GM19328 (cell line): ENCODE results near the gene CALML3.
"Not testable (repeated sequence)": the region's sequence is repeated elsewhere in the genome, so short reads cannot be mapped to it uniquely, and the experiment has no call there.

Experiments
- ATAC-seq: cut with Tn5 transposase; IDR thresholded peaks from one replicate; pipeline ENCODE4 v1.9.1; 2021; ENCODE audit warnings: mild to moderate bottlenecking, moderate library complexity; ENCODE audit not compliant: unreplicated experiment

Gene CALML3

DNA sequence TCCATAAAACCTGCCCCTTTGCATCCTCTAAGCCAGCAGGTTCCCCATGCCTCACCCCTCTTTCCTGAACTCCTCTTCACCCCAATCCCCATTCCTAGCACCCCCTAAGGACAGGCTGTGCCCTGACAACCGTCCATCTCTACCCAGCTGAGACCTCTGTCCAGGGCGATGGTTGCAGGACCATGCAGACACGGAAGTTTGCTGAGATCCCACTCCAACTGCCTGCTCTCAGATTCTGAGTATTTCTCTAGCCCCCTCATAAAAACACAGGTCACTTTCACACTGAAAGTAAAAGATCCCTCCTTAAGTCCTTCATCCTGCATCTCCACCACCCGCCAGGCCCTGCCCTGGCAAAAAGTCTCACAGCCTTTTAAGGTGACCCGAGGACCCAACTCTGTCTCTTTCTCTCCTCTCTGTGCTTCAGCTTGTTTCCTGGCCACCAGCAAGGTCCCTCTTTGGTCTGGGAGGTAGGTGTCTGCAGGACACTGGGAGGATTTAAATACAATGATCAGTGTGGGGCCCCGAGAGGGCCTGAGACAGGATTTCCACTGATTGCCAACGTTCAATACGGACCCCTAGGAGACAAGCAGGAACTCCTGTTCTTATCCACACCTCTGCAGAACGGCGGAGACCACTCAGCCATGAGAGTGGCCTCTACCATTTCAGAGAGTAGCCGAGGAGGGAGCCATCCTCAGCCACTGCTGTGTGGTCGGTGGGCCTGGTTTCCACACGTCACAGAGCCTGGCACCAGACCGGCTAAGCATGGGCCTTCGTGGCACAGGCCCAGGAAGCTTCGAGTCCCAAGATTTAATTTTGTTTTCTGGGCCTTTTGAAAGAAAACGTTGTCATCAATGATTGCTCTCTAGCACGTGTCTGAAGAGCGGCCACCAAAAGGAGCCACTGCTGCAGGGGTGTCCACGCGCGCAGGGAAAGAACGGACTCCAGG lies 27.9 kb downstream of the CALML3 start:
- ATAC-seq, result no peak

DNA sequence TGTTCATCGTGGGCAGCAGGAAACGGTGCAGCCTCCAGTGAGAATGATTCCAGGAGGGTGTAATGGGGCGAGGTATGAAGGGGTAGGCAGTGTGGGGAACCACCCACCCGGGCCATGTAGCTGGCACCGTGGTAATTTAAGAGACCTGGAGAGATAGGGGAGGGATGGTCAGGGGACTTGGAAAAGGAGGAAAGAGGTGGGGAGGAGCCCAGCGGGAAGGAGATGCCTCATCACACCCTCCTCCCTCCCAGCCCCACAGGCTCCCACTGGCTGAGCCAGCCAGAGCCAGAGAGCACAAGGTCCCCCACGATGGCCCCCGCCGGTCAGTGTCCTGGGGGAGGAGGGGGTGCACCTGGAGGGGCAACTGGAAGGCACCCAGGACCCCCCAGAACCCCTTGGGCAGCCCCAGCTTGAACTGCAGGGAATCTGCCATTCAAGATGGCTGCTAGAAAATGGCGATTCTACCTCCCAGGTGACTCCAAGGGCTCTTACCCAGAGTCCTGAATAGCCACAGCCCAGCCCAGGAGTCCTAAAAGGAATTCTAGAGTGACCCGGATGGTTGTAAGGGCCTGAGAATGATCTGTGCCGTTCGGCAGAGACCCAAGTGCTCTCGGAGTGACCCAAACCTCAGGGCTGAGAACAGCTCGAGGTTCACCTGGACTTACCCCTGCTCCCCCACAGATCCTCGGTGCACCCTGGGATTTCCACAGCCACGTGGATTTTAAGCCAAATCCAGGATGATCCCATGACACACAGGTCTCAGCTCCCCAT lies 28.8 kb downstream of the CALML3 start:
- no peak for ATAC-seq

DNA sequence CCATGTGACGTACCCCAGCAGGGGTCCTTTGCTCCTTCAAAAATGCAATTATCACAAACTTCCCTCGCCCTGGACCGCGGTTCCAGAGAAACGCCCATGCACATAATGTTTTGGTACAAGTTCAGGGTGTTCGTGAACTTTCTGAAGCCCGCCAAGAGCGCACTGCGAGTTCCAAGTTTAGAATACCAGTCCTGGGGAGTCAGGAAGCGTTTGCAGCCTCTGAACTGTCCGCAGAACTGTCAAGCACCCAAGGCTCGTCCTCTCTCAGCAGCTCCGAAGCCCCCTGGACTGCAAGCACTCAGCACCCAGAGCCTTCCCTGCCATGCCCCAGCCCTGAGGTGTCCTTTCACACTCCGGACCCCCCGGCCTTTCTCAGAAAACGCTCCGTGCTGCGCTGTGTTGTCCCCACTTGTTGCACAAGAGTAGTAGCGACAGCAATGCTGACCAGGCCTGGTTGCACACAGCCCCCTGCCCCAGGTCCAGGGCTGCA lies 30.3 kb downstream of the CALML3 start:
- ATAC-seq, result no peak

DNA sequence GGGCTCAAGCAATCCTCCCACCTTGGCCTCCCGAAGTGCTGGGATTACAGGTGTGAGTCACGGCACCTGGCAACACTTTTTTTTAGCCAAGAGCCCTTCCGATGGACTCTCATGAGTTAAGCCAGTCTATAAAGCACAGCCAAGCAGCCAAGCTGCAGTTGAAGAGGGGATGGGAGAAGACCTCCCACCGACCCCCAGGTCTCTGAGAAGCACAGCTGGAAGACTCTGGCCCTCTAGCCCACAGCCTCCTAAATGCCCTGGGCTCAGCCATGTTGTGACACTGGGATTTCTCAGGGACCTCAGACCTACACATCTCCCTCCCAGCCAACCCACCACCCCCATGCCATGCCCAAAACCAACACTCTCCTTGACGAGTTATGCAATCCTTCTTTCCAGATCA lies 31.1 kb downstream of the CALML3 start:
- no peak for ATAC-seq

DNA sequence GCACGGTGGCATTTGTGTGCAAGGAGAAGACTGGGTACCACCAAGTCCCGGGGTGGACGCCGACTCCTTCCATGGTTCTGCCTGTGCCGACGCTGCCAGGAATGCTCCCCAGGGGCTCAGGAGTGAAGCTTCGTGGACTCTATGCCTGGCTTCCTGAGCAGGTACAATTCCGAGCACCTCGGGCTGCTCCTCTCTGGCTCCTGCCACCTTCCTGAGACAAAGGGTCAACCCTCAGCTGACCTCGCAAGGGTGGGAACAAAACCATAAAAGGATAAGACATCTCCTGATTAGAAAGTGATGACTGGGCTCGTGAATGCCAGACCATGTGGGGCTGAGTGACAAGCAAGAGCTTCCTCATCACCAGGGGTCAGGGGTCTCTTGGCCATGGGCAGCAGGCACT lies 31.8 kb downstream of the CALML3 start:
- ATAC-seq, result no peak

DNA sequence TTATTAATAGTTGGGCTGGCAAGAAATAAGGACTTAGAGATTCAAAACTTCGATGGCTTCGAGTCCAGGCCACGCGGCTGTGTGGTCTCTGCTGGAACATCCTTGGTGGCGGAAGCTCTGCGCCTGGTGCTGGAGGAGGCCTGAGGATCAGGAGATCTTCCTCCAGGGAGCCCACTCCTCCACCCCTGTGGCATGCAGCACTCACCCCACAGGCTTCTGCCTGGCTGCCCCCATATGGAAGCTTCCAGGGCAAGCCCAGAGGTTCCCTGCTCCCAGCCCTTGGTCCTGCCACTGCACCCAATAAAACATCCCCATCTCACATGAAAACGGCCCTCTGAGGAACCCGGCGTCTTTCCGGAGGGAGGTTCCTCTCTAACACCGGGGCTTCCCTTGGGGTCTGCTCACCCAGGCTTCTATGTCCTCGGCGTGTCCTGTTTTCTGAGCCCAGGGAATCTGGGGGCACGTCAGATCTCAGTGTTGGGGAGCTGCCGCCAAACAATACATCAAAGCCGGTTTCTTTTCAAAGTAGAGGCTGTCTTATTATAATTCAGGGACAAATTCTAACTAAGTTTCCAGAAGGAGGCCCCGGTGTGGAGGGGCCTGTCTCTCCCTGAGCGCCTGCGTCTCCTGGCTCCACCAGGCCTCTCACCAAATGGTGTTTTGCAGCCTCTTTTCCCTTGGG lies 32.4 kb downstream of the CALML3 start:
- no peak for ATAC-seq

DNA sequence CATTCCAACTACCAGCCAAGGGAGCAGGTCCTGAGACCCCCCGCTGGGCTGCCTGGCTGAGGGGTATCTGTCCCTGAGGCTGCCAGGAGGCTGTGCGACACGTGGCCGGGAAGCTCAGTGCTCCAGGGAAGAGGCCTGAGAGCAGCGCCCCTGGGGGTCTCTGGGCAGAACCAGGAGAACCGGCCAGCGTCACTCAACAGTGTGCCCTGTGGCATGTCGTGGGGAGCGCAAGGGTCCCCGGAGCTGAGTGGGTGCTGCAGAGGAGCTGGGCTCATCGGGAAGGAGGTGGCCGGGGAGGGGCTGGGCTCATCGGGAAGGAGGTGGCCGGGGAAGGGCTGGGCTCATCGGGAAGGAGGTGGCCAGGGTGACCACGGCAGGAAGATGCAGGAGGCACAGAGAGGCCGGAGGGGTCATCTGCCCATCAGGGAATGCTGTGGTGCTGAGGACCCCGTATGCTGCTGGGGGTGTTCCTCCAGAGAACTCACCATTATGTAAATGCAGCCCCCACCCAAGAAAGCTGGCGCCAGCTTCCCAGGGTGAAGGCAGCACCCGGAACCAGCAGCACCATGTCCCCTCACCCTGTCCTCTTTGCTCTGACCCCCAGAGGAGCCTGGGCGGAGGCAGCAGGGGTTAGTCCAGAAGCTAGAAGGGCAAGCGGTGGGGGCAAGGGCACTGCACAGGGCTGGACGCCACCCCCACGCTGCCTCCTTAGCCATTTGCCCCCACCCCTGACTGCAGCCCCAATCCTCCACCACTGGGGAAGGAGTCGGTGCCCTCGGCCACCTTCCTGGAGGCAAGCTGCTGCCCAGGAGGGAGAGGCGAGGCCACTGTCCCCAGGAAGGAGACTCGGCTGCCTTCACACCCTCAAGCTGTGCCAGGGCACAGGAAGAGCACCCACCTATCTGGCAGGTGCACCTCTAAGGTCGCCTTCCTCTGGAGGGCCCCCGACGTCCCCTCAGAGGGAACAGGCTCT lies 33.3 kb downstream of the CALML3 start:
- ATAC-seq, result no peak

DNA sequence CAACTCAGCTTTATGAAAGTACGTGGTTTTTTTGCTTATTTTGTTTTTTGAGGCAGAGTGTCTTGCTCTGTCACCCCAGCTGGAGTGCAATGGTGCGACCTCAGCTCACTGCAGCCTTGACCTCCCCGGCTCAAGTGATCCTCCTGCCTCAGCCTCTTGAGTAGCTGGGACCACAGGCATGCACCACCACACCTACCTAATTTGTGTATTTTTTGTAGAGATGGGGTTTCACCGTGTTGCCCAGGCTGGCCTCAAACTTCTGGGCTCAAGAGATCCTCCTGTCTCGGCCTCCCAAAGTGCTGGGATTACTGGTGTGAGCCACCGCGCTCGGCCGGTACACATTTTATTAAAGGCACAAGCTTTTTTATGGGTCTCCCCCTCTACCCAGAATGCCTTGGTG lies 34.3 kb downstream of the CALML3 start:
- not testable (repeated sequence) for ATAC-seq

DNA sequence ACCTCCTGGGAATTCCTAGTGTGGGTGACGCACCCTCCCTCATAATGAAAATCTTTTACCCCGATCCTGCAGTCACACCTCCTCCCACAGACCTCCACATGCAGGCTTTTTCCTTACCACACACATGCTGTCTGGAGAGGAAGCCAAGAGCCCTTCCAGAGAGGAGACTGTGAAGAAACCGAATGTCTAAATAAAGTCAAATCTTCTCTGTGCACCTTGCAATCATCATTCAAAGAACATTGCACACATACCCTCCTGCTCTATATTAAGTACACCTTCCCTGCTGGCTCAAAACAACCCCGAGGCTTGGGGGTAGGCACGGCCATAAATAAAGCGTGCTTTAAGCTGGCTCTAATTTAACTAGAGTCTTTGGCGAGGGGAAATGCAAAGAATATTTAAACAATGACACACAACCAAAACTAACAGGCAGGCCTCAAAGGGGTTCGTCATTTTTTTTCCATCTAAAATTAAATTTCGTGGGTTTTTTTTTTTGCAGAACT lies 34.9 kb downstream of the CALML3 start:
- no peak for ATAC-seq

DNA sequence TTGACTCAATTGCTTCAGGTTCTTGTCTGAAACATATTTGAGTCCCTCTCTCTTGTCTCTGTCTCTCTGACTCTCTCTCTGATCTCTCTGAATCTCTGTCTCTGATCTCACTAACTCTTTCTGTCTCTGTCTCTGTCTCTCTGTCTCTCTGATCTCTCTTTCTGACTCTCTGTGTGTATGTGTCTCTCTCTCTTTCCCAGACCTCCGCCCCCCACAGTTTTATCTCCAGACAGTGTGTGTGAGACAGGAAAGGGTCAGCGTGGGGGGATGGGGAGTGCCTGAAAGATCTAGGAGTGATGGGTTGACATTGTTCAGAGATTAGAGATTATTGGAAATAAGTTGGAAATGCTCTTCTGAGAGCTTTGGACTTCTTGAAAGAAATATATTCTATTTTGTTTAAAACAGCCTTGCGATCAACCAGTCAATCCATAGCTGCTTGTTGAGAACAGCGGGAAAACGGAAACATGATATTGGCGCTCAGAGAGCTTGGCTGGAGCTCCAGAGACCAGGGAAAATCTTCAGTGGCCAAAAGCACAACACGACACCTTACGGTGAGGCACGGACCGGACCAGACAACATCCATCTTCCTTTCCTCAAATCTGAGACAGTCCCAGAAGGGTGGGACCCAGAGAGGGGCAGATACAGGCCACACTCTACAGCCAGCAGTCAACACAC lies 35.5 kb downstream of the CALML3 start:
- no peak for ATAC-seq

DNA sequence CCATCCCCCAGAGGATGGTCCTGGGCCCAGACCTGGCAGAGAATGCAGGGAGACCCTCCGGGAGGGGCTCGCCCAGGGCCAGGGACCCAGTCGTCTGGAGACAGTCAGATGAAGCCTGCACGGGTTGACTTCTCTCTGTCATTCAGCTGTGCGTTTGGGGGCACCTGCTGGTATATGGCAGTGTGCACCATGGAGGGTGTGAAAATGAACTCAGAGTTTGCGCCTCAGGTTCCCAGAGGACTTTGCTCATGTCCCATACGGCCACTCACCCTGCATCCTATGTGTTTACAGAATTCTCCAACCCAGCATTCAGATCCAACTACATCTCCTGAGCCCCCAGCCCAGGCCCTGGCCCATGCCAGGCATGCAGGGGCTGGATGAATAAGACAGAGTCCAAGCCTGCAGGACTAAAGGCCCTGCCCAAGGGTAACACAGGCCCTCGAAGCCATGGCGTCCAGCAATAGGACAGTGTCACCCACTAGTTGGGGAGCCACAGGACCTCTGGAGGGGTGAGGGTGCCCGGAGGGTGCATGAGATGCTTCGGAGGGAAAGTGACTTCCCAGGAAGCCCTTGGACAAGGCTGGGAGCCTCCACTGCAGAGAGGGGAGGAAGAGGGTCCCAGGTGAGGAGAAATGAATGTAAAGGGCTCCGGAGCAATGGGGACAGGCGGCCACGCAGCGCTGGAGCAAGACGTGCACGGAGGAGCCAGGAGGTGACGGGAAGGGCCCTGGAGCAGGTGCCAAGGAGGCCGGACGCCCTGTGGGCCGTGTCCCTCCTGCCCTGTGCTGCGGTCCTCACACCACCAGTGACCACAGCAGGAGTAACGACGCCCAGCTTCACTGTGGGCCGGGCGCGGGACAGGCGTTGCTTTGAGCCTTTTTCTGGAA lies 36.3 kb downstream of the CALML3 start:
- no peak for ATAC-seq

DNA sequence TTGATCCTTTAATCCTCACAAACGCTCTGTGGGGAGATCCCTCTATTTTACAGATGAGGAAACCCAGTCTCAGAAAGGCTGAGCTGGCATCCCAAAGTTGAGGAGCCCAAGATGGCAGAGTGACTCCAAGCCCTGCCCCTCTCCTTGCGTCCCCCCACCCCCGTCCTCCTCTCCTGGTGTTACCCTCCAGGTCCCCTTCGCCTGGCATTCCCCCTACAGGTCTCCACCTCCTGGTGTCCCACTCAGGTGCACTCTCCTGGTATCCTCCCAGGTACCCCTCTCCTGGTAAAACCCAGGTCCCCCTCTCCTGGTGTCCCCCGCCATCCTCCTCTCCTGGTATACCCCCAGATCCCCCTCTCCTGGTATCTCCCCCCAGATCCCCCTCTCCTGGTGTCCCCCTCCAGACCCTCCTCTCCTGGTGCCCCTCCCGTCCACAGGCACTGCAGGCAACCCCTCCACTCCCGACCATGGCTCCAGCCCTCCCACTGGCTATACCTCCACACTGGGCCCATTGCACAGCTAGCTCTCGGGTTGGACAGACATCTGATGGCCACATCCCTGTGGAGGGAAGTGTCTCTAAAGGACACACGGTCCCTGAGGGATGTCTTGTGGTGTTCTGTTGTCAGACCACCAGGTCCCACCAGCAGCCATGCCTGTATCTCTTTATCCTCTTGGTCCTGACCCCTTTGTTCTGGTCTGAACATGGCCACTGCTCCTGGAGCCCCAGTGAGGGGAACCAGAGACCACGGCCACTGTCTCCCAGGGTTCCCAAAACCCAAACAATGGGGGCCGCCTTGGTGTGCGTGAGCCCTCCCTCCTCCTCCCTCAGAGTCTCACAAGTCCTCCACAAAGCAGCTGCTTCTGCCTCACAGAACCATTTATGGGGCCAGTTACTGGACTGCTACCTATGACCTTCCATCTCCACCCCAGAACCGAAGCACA lies 37.2 kb downstream of the CALML3 start:
- ATAC-seq, result no peak

DNA sequence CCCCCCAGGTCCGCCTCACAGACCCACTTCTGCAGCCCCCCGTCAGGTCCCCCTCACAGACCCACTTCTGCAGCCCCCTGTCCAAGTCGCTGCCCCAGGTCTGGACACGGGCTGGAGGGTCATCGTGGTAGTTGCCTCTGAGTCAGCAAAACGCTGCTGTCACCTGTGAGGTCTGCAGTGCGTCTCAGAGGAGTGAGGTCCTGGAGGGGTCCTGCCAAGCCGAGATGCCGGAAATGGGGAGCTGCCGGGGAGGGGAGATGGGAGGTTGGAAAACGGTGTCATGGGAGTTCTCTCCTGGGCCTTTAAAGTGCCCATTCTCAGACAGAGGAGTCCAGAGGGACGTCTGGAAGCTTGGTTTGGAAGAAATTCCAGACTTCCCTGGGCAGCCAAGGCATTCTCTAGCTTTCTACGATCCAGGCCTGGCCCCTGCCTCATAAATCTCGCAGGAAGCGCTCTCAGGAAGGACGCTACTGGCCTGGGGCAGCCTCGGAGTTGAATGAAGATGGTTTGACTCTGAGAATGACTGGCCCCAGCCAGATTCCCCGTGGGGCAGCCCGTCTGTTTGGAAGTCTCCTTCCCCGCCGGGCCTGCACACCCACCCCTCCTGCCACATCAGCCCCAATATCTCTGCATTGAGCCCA lies 38.7 kb downstream of the CALML3 start:
- no peak for ATAC-seq

DNA sequence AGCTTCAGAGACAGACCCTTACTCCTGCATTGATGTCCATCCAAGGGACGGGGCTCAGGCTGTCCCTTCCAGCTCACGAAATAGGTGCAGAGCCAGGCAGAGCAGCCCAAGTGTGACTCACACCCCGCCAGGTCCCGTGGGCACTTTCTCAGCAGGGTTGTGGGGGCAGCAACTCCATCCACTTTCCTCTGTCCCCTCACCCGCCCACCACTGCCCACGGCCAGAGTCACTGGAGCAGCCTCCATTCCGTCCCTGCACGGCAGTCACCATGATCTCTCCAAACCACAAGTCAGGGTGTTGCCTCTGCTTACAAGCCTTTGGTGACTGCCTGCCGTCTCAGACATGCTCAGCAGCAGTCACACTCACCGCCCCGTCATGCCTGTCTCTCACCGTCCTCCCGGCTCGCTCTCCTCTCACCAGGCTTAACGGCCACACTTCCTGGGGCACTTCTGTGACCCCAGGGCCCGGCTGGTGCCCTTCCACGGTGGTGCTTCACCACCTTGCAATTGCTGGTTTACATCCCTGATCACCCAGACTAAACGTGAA lies 39.3 kb downstream of the CALML3 start:
- ATAC-seq, result no peak

DNA sequence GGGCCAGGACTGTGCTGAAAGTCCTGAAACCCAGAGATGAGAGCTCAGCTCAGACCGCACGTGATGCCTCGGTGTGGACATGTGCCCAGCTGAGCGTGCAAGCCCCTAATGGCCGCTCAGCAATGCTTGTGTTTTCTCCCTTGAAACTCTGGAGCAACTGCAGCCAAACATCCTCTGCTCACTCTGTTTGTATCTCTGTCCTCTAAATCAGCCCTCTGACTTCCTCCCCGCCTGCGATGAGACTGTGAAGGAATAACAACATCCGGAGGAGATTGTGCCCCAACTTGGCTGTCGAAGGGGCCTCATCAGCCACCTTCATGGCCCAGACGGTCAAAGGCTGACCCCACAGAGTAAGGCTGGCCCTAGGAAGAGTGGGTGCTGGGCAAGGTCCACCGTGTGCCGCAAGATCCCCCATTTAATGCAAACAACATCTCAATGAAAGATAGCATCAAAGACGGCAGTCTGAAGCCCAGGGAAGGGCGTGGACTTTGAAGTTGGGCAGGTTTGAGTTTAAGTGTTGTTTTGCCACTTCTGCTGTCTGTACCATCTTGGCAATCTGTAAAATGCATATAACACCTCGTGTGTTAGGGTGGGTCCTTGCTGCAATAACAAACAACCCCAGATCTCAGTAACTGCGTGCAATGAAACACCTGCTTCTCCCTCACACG lies 39.9 kb downstream of the CALML3 start:
- ATAC-seq, result no peak

DNA sequence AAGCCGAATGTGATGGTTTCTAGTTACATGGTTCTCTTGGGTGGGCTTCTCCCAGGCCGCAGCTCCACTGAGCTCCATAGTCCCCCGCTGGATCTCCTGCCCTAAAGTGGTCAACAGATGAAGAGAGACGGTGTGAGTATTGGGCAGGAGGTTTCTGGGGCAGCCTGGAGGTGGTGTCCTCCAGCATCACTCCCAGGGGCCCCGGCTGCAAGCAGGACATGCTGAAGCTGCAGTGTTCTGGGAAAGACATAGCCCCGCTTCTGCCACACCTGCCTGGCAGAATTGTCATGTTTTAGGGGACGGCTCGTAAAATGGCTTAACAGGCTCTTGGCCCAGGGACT lies 40.4 kb downstream of the CALML3 start:
- ATAC-seq, result no peak
